ENCODE measurements around the gene ZNF57. TPM values are rescaled to one million over a fixed set of nuclear protein-coding genes. Genes with fewer than 3 reads are reported as not detected.
"Not testable (repeated sequence)": the region's sequence is repeated elsewhere in the genome, so short reads cannot be mapped to it uniquely, and the experiment has no call there.

Gene ZNF57
- total and polyA plus RNA-seq, 7 donors, result 1.4 to 16.8 (median 6.1) TPM

- intact Hi-C loops (cut with DNase I), result no loop called here
- Histone ChIP-seq H3K4me3 (no peak overlapping the region), H3K9me3 (peaks cover 0 to under 1% (median 0%) of the 10 kb centered on the region in 4 donors), H3K27me3 (no peaks in the 10 kb centered on the region), H3K27ac (no peak overlapping the region), H3K4me1 (peaks cover 0 to 17% (median 13%) of the 10 kb centered on the region in 4 donors), H3K36me3 (no peaks in the 10 kb centered on the region)
- WGBS, 2 donors, result 92 to 95% methylated on average over 53 of the region's 53 CpGs
- DNase-seq, result no peak
- TF ChIP-seq EP300 (IDR thresholded peaks at IDR 0.05) (no peak), POLR2A (IDR thresholded peaks at IDR 0.05) (no peak), CTCF (IDR thresholded peaks at IDR 0.05) (no peak), POLR2AphosphoS5 (IDR thresholded peaks at IDR 0.05) (no peak)
Measured at GRCh38 chr19:2926341-2927031, 25.8 kb downstream of the ZNF57 start.

- H3K27ac ChIP-seq, result no peak overlapping the region
- H3K4me1 ChIP-seq, result peaks cover 0 to 17% (median 13%) of the 10 kb centered on the region in 4 donors
- intact Hi-C loops (cut with DNase I), result no loop called here
- no peaks in the 10 kb centered on the region for H3K36me3 ChIP-seq
- no peak overlapping the region for H3K4me3 ChIP-seq
- no peak for TF ChIP-seq POLR2AphosphoS5 (IDR thresholded peaks at IDR 0.05)
- TF ChIP-seq CTCF (IDR thresholded peaks at IDR 0.05), result no peak
- no peak for TF ChIP-seq POLR2A (IDR thresholded peaks at IDR 0.05)
- no peak for TF ChIP-seq EP300 (IDR thresholded peaks at IDR 0.05)
- no peak for DNase-seq
- WGBS, 2 donors, result 95 to 98% methylated on average over 18 of the region's 18 CpGs
- peaks cover 0 to 4% (median 0%) of the 10 kb centered on the region in 4 donors for H3K9me3 ChIP-seq
- no peaks in the 10 kb centered on the region for H3K27me3 ChIP-seq
Measured at GRCh38 chr19:2927032-2927430, 26.3 kb downstream of the ZNF57 start.

- no peak for TF ChIP-seq CTCF (IDR thresholded peaks at IDR 0.05)
- TF ChIP-seq POLR2AphosphoS5 (IDR thresholded peaks at IDR 0.05), result no peak
- no peak for TF ChIP-seq POLR2A (IDR thresholded peaks at IDR 0.05)
- TF ChIP-seq EP300 (IDR thresholded peaks at IDR 0.05), result no peak
- H3K4me1 ChIP-seq, result no peaks in the 10 kb centered on the region
- H3K9me3 ChIP-seq, result peaks cover 16 to 26% (median 19%) of the 10 kb centered on the region in 4 donors
- DNase-seq, result no peak
- H3K4me3 ChIP-seq, result no peak overlapping the region
- peaks cover 16 to 44% (median 35%) of the 10 kb centered on the region in 4 donors for H3K36me3 ChIP-seq
- intact Hi-C loops (cut with DNase I), result no loop called here
- WGBS, 2 donors, result 97% methylated on average over 18 of the region's 18 CpGs
- no peak overlapping the region for H3K27ac ChIP-seq
- H3K27me3 ChIP-seq, result no peaks in the 10 kb centered on the region
Measured at GRCh38 chr19:2933490-2933910, 32.8 kb downstream of the ZNF57 start.

GRCh38 chr19:2935863-2936262, 35.1 kb downstream of the ZNF57 start:
- H3K4me1 ChIP-seq; DNase-seq; intact Hi-C loops (cut with DNase I); H3K27ac ChIP-seq; H3K4me3 ChIP-seq; H3K27me3 ChIP-seq: not testable (repeated sequence)
- 97 to 99% methylated on average over 4 of the region's 4 CpGs for WGBS, 2 donors
- Histone ChIP-seq H3K36me3 (peaks cover 16 to 52% (median 35%) of the 10 kb centered on the region in 4 donors), H3K9me3 (peaks cover 16 to 26% (median 19%) of the 10 kb centered on the region in 4 donors)

GRCh38 chr19:2942928-2943640, 42.4 kb downstream of the ZNF57 start:
- no peaks in the 10 kb centered on the region for H3K9me3 ChIP-seq
- H3K27ac ChIP-seq, result no peak overlapping the region
- WGBS, 2 donors, result 84 to 86% methylated on average over 14 of the region's 14 CpGs
- peaks cover 0 to 12% (median 2%) of the 10 kb centered on the region in 4 donors for H3K36me3 ChIP-seq
- H3K27me3 ChIP-seq, result no peaks in the 10 kb centered on the region
- peaks cover 0 to 17% (median 13%) of the 10 kb centered on the region in 4 donors for H3K4me1 ChIP-seq
- DNase-seq, result no peak
- no peak for TF ChIP-seq POLR2AphosphoS5 (IDR thresholded peaks at IDR 0.05)
- TF ChIP-seq POLR2A (IDR thresholded peaks at IDR 0.05), result no peak
- TF ChIP-seq CTCF (IDR thresholded peaks at IDR 0.05), result no peak
- no peak overlapping the region for H3K4me3 ChIP-seq
- intact Hi-C loops (cut with DNase I), result loop anchor here (5.0 kb wide), 1 partner anchor 41 kb away; the partner anchor contains the start of gene ZNF57

All from sigmoid colon (tissue), 7 donors.